RWPE2 (cell line): ENCODE results near the gene C1orf21.

Experiments used
- ATAC-seq: fragments of 200-7000 bp; cut with Tn5 transposase; 3 replicates; pipeline ENCODE4 v1.9.1; 2021; ENCODE audit warnings: low read depth
- DNase-seq: peaks from one replicate; pipeline ENCODE4 v3.0.0-alpha.2; 2020; ENCODE audit warnings: low spot score
- H3K27ac ChIP-seq: fragments of 450-650 bp; 2 replicates; pipeline ENCODE4 v1.5.1; 2017; ENCODE audit warnings: mild to moderate bottlenecking; ENCODE audit not compliant: poor library complexity, severe bottlenecking
- H3K27me3 ChIP-seq: fragments of 250-450 bp; sonication (Bioruptor Pico); 2 replicates; pipeline ENCODE4 v1.5.1; 2021; ENCODE audit warnings: mild to moderate bottlenecking, moderate library complexity; ENCODE audit not compliant: insufficient read depth, poor library complexity, severe bottlenecking
- H3K36me3 ChIP-seq: fragments of 250-450 bp; sonication (Bioruptor Pico); 2 replicates; pipeline ENCODE4 v1.5.1; 2020; ENCODE audit warnings: low read depth, mild to moderate bottlenecking, moderate library complexity
- H3K4me1 ChIP-seq: fragments of 250-450 bp; sonication (Bioruptor Pico); 2 replicates; pipeline ENCODE4 v1.5.1; 2021; ENCODE audit warnings: mild to moderate bottlenecking, moderate library complexity; ENCODE audit not compliant: insufficient read depth, poor library complexity, severe bottlenecking
- H3K4me3 ChIP-seq: fragments of 250-450 bp; sonication (Bioruptor Pico); 2 replicates; pipeline ENCODE4 v1.5.1; 2021; ENCODE audit warnings: mild to moderate bottlenecking, moderate library complexity; ENCODE audit not compliant: severe bottlenecking
- H3K9me3 ChIP-seq: fragments of 250-450 bp; sonication (Bioruptor Pico); 2 replicates; pipeline ENCODE4 v1.5.1; 2021; ENCODE audit warnings: mild to moderate bottlenecking, moderate library complexity; ENCODE audit not compliant: severe bottlenecking
- TF ChIP-seq, protein P1 (sequence below): fragments of 450-650 bp; IDR thresholded peaks from one replicate; pipeline ENCODE4 v1.5.1; 2017; ENCODE audit warnings: mild to moderate bottlenecking, moderate library complexity; ENCODE audit not compliant: poor library complexity, severe bottlenecking

C1orf21 gene

DNA sequence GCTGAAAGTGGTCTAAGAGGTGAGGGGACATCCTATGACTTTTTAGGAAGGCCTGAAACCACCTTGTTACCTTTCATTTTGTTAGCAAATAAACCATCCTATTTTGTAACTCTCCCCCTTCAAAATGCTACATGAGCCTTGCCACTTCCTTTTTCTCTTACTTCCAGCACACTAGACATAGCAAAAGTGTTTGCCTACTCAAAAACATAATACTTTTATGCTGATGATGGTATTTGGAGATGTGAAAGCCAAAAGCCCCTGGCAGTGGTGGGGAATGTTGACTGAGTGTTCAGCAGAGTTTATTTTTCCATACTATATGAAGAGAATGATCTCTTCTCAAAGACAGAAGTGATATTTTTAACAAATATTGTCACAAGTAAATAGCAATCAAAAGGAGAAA is 233.6 kb downstream of the C1orf21 start:
- peaks cover 36% of the 10 kb centered on the region for H3K4me1 ChIP-seq
- H3K27ac ChIP-seq = no peak overlapping the region
- H3K4me3 ChIP-seq = no peak overlapping the region
- no peaks in the 10 kb centered on the region for H3K36me3 ChIP-seq
- no peak for DNase-seq
- ATAC-seq = no peak
- no peaks in the 10 kb centered on the region for H3K27me3 ChIP-seq
- TF ChIP-seq, protein P1, sequence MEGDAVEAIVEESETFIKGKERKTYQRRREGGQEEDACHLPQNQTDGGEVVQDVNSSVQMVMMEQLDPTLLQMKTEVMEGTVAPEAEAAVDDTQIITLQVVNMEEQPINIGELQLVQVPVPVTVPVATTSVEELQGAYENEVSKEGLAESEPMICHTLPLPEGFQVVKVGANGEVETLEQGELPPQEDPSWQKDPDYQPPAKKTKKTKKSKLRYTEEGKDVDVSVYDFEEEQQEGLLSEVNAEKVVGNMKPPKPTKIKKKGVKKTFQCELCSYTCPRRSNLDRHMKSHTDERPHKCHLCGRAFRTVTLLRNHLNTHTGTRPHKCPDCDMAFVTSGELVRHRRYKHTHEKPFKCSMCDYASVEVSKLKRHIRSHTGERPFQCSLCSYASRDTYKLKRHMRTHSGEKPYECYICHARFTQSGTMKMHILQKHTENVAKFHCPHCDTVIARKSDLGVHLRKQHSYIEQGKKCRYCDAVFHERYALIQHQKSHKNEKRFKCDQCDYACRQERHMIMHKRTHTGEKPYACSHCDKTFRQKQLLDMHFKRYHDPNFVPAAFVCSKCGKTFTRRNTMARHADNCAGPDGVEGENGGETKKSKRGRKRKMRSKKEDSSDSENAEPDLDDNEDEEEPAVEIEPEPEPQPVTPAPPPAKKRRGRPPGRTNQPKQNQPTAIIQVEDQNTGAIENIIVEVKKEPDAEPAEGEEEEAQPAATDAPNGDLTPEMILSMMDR = no peak
- H3K9me3 ChIP-seq = no peaks in the 10 kb centered on the region

DNA sequence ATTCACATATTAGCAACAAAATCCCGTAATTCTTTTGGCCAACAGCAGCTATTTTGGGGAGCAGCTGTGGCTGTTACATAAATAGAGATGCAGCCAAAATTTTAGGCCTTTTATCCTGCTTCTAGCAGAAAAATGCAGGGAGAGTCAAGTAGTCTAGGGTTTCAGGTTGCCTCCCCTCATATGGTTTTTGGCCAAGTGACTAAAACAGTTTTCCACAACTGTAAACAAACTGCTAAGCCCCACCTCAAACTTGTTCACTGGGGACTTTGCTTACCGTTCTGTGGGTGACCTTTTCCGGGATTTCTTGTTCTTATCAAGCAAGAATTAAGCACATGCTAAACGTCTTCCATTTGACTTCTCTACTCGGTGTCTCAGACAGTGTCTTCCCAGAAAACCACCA is 234.4 kb downstream of the C1orf21 start:
- Histone ChIP-seq H3K4me3 (no peak overlapping the region), H3K27me3 (no peaks in the 10 kb centered on the region), H3K4me1 (peaks cover 36% of the 10 kb centered on the region), H3K36me3 (no peaks in the 10 kb centered on the region), H3K27ac (peak overlapping the region; percentile 67), H3K9me3 (no peaks in the 10 kb centered on the region)
- ATAC-seq (no peak), DNase-seq (no peak)
- TF ChIP-seq, protein P1 = no peak

DNA sequence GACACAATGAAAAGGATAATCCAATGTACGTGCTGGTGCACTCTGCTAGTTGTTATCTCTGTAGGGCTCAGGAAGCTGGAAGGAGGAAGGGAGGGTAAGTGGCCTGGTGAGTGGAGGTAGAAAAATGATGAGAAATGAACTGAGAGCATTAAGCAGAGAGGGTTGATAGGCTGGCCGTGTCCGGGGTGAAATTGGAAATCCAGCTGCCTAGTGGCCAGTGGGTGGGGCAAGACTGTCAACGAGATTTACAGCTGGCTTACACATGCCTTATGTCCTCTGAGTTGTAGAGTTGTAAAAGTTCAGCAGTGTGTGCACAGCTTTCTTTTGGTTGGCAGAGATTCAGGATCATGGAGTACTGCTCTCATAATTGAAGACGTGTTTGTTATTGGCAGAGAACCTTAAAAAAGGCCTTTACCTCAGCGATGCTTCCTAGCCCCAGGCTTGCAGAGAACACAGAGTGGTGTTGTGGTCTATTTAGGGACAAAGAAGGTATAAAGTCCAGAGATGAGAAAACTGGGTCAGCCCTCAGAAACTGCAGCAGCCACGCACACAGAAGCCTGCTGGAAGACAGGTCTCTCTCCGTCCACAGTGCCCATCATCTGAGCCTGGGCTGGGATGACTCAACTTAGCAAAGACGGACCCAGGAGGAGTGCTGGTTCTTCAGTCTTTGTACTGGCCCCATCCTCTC is 235.5 kb downstream of the C1orf21 start:
- Histone ChIP-seq H3K9me3 (no peaks in the 10 kb centered on the region), H3K27ac (peak overlapping the region; percentile 67), H3K36me3 (no peaks in the 10 kb centered on the region), H3K4me3 (no peak overlapping the region), H3K4me1 (peaks cover 36% of the 10 kb centered on the region), H3K27me3 (no peaks in the 10 kb centered on the region)
- TF ChIP-seq, protein P1 = no peak
- no peak for DNase-seq
- ATAC-seq = peak; percentile 76

DNA sequence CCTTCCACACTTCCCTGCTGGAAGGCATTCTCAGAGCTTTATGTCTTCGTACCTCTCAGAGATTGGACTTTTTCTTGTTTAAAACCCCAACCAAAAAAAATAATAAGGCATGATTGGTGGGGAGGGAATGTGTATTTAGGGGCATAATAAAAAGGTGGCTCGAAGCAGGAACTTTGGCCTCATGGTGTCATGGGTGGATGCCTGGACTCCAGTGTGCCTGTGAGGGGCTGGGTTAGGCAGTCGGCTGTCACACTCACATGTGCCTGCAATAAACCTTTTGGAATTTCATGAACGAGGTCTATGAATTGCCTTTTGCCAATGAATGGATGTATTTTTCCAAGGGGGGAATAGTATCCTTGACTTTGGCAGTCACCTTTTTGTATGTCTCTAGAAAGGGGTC is 236.6 kb downstream of the C1orf21 start:
- no peak for ATAC-seq
- Histone ChIP-seq H3K9me3 (no peaks in the 10 kb centered on the region), H3K4me1 (peaks cover 36% of the 10 kb centered on the region), H3K36me3 (no peaks in the 10 kb centered on the region), H3K27ac (peak overlapping the region; percentile 67), H3K27me3 (no peaks in the 10 kb centered on the region), H3K4me3 (no peak overlapping the region)
- TF ChIP-seq, protein P1 = no peak
- DNase-seq = no peak

GRCh38 chr1:184624051-184624450 is 237.2 kb downstream of the C1orf21 start:
- ATAC-seq = peak; percentile 37
- Histone ChIP-seq H3K4me3 (no peak overlapping the region), H3K36me3 (no peaks in the 10 kb centered on the region), H3K27ac (peak overlapping the region; percentile 67), H3K9me3 (no peaks in the 10 kb centered on the region), H3K27me3 (no peaks in the 10 kb centered on the region), H3K4me1 (peaks cover 36% of the 10 kb centered on the region)
- no peak for DNase-seq
- TF ChIP-seq, protein P1 = no peak
